WTC11 (cell line): Measurements from ENCODE around the gene LIN9. TPM values are rescaled to one million over a fixed set of nuclear protein-coding genes. Genes with fewer than 3 reads are reported as not detected.

Source experiments
- ATAC-seq: fragments of 200-7000 bp; cut with Tn5 transposase; 2 replicates; pipeline ENCODE4 v1.10.0; 2021; ENCODE audit warnings: mild to moderate bottlenecking, moderate library complexity
- CTCF ChIA-PET: fragments of 300-600 bp; sonication (Branson Sonifier 250); formaldehyde crosslinking; loops from one replicate; lab custom pipeline; 2021; ENCODE audit warnings: antibody characterized with exemption; lab: Charles Lee
- POLR2A ChIA-PET: fragments of 350-600 bp; sonication (Branson Sonifier 250); formaldehyde crosslinking; loops from one replicate; lab custom pipeline; 2021; ENCODE audit warnings: antibody characterized with exemption; lab: Charles Lee
- DNase-seq: peaks from one replicate; pipeline ENCODE4 v3.0.0; 2021; ENCODE audit warnings: low spot score
- H3K27ac Mint-ChIP-seq: 2 replicates; pipeline ENCODE4 v1.8.0; 2021; ENCODE audit warnings: mixed read lengths
- H3K27me3 Mint-ChIP-seq: 2 replicates; pipeline ENCODE4 v1.8.0; 2021; ENCODE audit warnings: low read depth, mild to moderate bottlenecking, moderate library complexity, mixed read lengths
- H3K36me3 Mint-ChIP-seq: 2 replicates; pipeline ENCODE4 v1.8.0; 2021; ENCODE audit warnings: mixed read lengths
- H3K4me1 Mint-ChIP-seq: 2 replicates; pipeline ENCODE4 v1.8.0; 2022; ENCODE audit warnings: mixed read lengths
- H3K4me3 Mint-ChIP-seq: 2 replicates; pipeline ENCODE4 v1.8.0; 2021; ENCODE audit warnings: mild to moderate bottlenecking, moderate library complexity, mixed read lengths
- H3K9me3 Mint-ChIP-seq: 2 replicates; pipeline ENCODE4 v1.8.0; 2021; ENCODE audit warnings: mixed read lengths
- AR ChIP-seq: fragments of 250-450 bp; sonication (Bioruptor Pico); IDR thresholded peaks from 2 replicates; pipeline ENCODE4 v1.9.0; 2021; ENCODE audit warnings: mild to moderate bottlenecking
- ATF6 ChIP-seq: sonication (generic); formaldehyde crosslinking; IDR thresholded peaks from 2 replicates; pipeline ENCODE4 v1.8.1; 2023; ENCODE audit warnings: mild to moderate bottlenecking, missing genetic modification reagents
- CBFB ChIP-seq: sonication (generic); formaldehyde crosslinking; IDR thresholded peaks from 2 replicates; pipeline ENCODE4 v1.8.1; 2022; ENCODE audit warnings: mild to moderate bottlenecking, low read depth, missing genetic modification reagents
- E2F1 ChIP-seq: sonication (generic); formaldehyde crosslinking; IDR thresholded peaks from 2 replicates; pipeline ENCODE4 v1.8.0; 2022; ENCODE audit warnings: mild to moderate bottlenecking, missing genetic modification reagents
- E2F5 ChIP-seq: sonication (generic); formaldehyde crosslinking; IDR thresholded peaks from 2 replicates; pipeline ENCODE4 v1.8.1; 2022; ENCODE audit warnings: mild to moderate bottlenecking, moderate library complexity, missing genetic modification reagents
- ESRRA ChIP-seq: sonication (generic); formaldehyde crosslinking; IDR thresholded peaks from 2 replicates; pipeline ENCODE4 v1.8.1; 2022; ENCODE audit warnings: mild to moderate bottlenecking, missing genetic modification reagents, borderline replicate concordance
- ETV6 ChIP-seq: sonication (generic); formaldehyde crosslinking; IDR thresholded peaks from 2 replicates; pipeline ENCODE4 v1.8.1; 2022; ENCODE audit warnings: mild to moderate bottlenecking, missing genetic modification reagents
- HMGA2 ChIP-seq: fragments of 250-450 bp; sonication (Bioruptor Pico); IDR thresholded peaks from 2 replicates; pipeline ENCODE4 v1.4.0; 2021; ENCODE audit warnings: mild to moderate bottlenecking, moderate library complexity
- JUN ChIP-seq: sonication (generic); formaldehyde crosslinking; IDR thresholded peaks from 2 replicates; pipeline ENCODE4 v1.8.0; 2023; ENCODE audit warnings: mild to moderate bottlenecking, missing genetic modification reagents
- MAX ChIP-seq: sonication (generic); formaldehyde crosslinking; IDR thresholded peaks from 2 replicates; pipeline ENCODE4 v1.8.0; 2022; ENCODE audit warnings: mild to moderate bottlenecking, missing genetic modification reagents
- MXD4 ChIP-seq: fragments of 250-450 bp; sonication (Bioruptor Pico); IDR thresholded peaks from 2 replicates; pipeline ENCODE4 v1.8.0; 2021; ENCODE audit warnings: mild to moderate bottlenecking, moderate library complexity, borderline replicate concordance
- NFATC4 ChIP-seq: fragments of 250-450 bp; sonication (Bioruptor Pico); IDR thresholded peaks from 2 replicates; pipeline ENCODE4 v1.9.0; 2021; ENCODE audit warnings: mild to moderate bottlenecking
- NFE2L1 ChIP-seq: sonication (generic); formaldehyde crosslinking; IDR thresholded peaks from 2 replicates; pipeline ENCODE4 v1.8.1; 2023; ENCODE audit warnings: missing genetic modification reagents
- NFYB ChIP-seq: sonication (generic); formaldehyde crosslinking; conservative IDR thresholded peaks from 2 replicates; pipeline ENCODE4 v1.8.0; 2022; ENCODE audit warnings: low read depth, missing genetic modification reagents
- NR3C1 ChIP-seq: sonication (generic); formaldehyde crosslinking; conservative IDR thresholded peaks from 2 replicates; pipeline ENCODE4 v1.8.1; 2023; ENCODE audit warnings: low read depth, mild to moderate bottlenecking, missing genetic modification reagents
- OVOL2 ChIP-seq: fragments of 250-450 bp; sonication (Bioruptor Pico); IDR thresholded peaks from 2 replicates; pipeline ENCODE4 v1.9.0; 2021; ENCODE audit warnings: mild to moderate bottlenecking, borderline replicate concordance
- PRRX2 ChIP-seq: fragments of 250-450 bp; sonication (Bioruptor Pico); IDR thresholded peaks from 2 replicates; pipeline ENCODE4 v1.8.0; 2021; ENCODE audit warnings: mild to moderate bottlenecking
- RELA ChIP-seq: sonication (generic); formaldehyde crosslinking; IDR thresholded peaks from 2 replicates; pipeline ENCODE4 v1.8.1; 2022; ENCODE audit warnings: missing genetic modification reagents, mild to moderate bottlenecking, borderline replicate concordance
- SP1 ChIP-seq: sonication (generic); formaldehyde crosslinking; conservative IDR thresholded peaks from 2 replicates; pipeline ENCODE4 v1.8.1; 2022; ENCODE audit warnings: missing genetic modification reagents
- USF2 ChIP-seq: sonication (generic); formaldehyde crosslinking; IDR thresholded peaks from 2 replicates; pipeline ENCODE4 v1.8.1; 2023; ENCODE audit warnings: mild to moderate bottlenecking, missing genetic modification reagents, moderate library complexity
- ZNF121 ChIP-seq: sonication (generic); formaldehyde crosslinking; IDR thresholded peaks from 2 replicates; pipeline ENCODE4 v1.8.0; 2023; ENCODE audit warnings: missing genetic modification reagents
- ZNF138 ChIP-seq: sonication (generic); formaldehyde crosslinking; conservative IDR thresholded peaks from 2 replicates; pipeline ENCODE4 v1.8.1; 2022; ENCODE audit warnings: mild to moderate bottlenecking, moderate library complexity, missing genetic modification reagents
- ZNF396 ChIP-seq: fragments of 250-450 bp; sonication (Bioruptor Pico); IDR thresholded peaks from 2 replicates; pipeline ENCODE4 v1.8.0; 2021; ENCODE audit warnings: mild to moderate bottlenecking, moderate library complexity, borderline replicate concordance
- ZNF423 ChIP-seq: fragments of 250-450 bp; sonication (Bioruptor Pico); IDR thresholded peaks from 2 replicates; pipeline ENCODE4 v2.1.2; 2022; ENCODE audit warnings: mild to moderate bottlenecking, moderate library complexity
- total RNA-seq: library from RNA; stranded (reverse); gene quantifications from 3 replicates; pipeline ENCODE4 v1.2.3, GENCODE V29; 2021

Gene LIN9
- total RNA-seq, 1 experiment from 2014 or later, result 15.7 TPM

- DNase-seq, result no peak
- ChIA-PET POLR2A (no interaction called here), CTCF (interaction anchor here (1.0 kb wide), 1 partner anchor 79 kb away, joined by 8 read pairs; no protein-coding TSS in a partner anchor)
- TF ChIP-seq NFATC4 (CRISPR knock-in tag), result no peak
- TF ChIP-seq HMGA2 (CRISPR knock-in tag), result peak; percentile 100
- Mint-ChIP-seq H3K4me3 (no peak overlapping the region), H3K27me3 (no peaks in the 10 kb centered on the region; the same call in 1 of the 2 replicates), H3K27ac (no peak overlapping the region), H3K4me1 (peaks cover 23% of the 10 kb centered on the region), H3K36me3 (no peaks in the 10 kb centered on the region), H3K9me3 (no peaks in the 10 kb centered on the region; the same call in 1 of the 2 replicates)
- ATAC-seq, result no peak
Observed at GRCh38 chr1:226204198-226204597, 104.8 kb downstream of the LIN9 start.

GRCh38 chr1:226203655-226204054 lies 105.3 kb downstream of the LIN9 start:
- Mint-ChIP-seq H3K4me3 (no peak overlapping the region), H3K9me3 (no peaks in the 10 kb centered on the region; the same call in 1 of the 2 replicates), H3K36me3 (no peaks in the 10 kb centered on the region), H3K27ac (no peak overlapping the region), H3K27me3 (no peaks in the 10 kb centered on the region; the same call in 1 of the 2 replicates), H3K4me1 (peaks cover 19% of the 10 kb centered on the region)
- DNase-seq (no peak), ATAC-seq (peak; percentile 21; the same call in 1 of the 2 replicates)
- TF ChIP-seq NFE2L1 (no peak), ETV6 (CRISPR knock-in tag) (no peak), ZNF423 (no peak), E2F1 (CRISPR knock-in tag) (no peak), ZNF396 (CRISPR knock-in tag) (no peak)
- ChIA-PET CTCF (no interaction called here), POLR2A (no interaction called here)

- Mint-ChIP-seq H3K27me3 (no peaks in the 10 kb centered on the region; the same call in 1 of the 2 replicates), H3K36me3 (no peaks in the 10 kb centered on the region)
- CTCF ChIA-PET, result interaction anchor here (1.0 to 3.5 kb wide), 4 partner anchors 12 to 130 kb away, joined by 3 to 43 read pairs (median 22); no protein-coding TSS in a partner anchor
- no peak for DNase-seq
- POLR2A ChIA-PET, result no interaction called here
- TF ChIP-seq E2F1 (CRISPR knock-in tag) (no peak), NFYB (CRISPR knock-in tag) (no peak), OVOL2 (no peak), AR (CRISPR knock-in tag) (no peak), ZNF396 (CRISPR knock-in tag) (no peak), PRRX2 (CRISPR knock-in tag) (no peak), ATF6 (CRISPR knock-in tag) (no peak), SP1 (CRISPR knock-in tag) (no peak), ZNF138 (CRISPR knock-in tag) (no peak), E2F5 (CRISPR knock-in tag) (no peak), JUN (CRISPR knock-in tag) (no peak), USF2 (no peak), MAX (CRISPR knock-in tag) (no peak), ZNF423 (no peak), ZNF121 (CRISPR knock-in tag) (no peak), ESRRA (CRISPR knock-in tag) (no peak), NR3C1 (CRISPR knock-in tag) (no peak), CBFB (no peak), MXD4 (CRISPR knock-in tag) (no peak), RELA (CRISPR knock-in tag) (no peak)
- TF ChIP-seq, all 79 proteins: peak for 0
- no peak overlapping the region for H3K4me3 Mint-ChIP-seq
- no peaks in the 10 kb centered on the region; the same call in 1 of the 2 replicates for H3K9me3 Mint-ChIP-seq
- no peak overlapping the region for H3K27ac Mint-ChIP-seq
- H3K4me1 Mint-ChIP-seq, result peaks cover 19% of the 10 kb centered on the region
- ATAC-seq, result no peak
Observed at GRCh38 chr1:226203240-226203639, 105.7 kb downstream of the LIN9 start.
